ENCODE measurements around the gene UCK2.

Gene UCK2

GRCh38 chr1:165879946-165880345, 52.5 kb downstream of the UCK2 start:
- DNase-seq (ENCODE audit: low read depth in 2 of 2): no peak

- no peak for DNase-seq (ENCODE audit: low read depth in 2 of 2)
Observed at GRCh38 chr1:165880993-165881392, 53.6 kb downstream of the UCK2 start.

GRCh38 chr1:165882168-165882837, 54.9 kb downstream of the UCK2 start:
- DNase-seq (ENCODE audit: low read depth in 2 of 2): no peak

GRCh38 chr1:165883056-165883455, 55.6 kb downstream of the UCK2 start:
- DNase-seq (ENCODE audit: low read depth in 2 of 2): no peak

- DNase-seq (ENCODE audit: low read depth in 2 of 2): no peak
Observed at GRCh38 chr1:165884009-165884689, 56.7 kb downstream of the UCK2 start.

GRCh38 chr1:165884690-165885304, 57.4 kb downstream of the UCK2 start:
- DNase-seq (ENCODE audit: low read depth in 2 of 2): no peak

GRCh38 chr1:165885305-165885694, 57.9 kb downstream of the UCK2 start:
- DNase-seq (ENCODE audit: low read depth in 2 of 2): no peak

GRCh38 chr1:165886193-165886592, 58.8 kb downstream of the UCK2 start:
- DNase-seq (ENCODE audit: low read depth in 2 of 2): no peak

GRCh38 chr1:165886983-165887382, 59.6 kb downstream of the UCK2 start:
- DNase-seq (ENCODE audit: low read depth in 2 of 2): no peak

GRCh38 chr1:165887877-165888551, 60.6 kb downstream of the UCK2 start:
- DNase-seq (ENCODE audit: low read depth in 2 of 2): no peak

GRCh38 chr1:165888552-165888920, 61.1 kb downstream of the UCK2 start:
- DNase-seq (ENCODE audit: low read depth in 2 of 2): no peak

- no peak for DNase-seq (ENCODE audit: low read depth in 2 of 2)
Observed at GRCh38 chr1:165890684-165891083, 63.3 kb downstream of the UCK2 start.

- DNase-seq (ENCODE audit: low read depth in 2 of 2): no peak
Observed at GRCh38 chr1:165891111-165891860, 63.9 kb downstream of the UCK2 start.

GRCh38 chr1:165892935-165893334, 65.5 kb downstream of the UCK2 start:
- no peak for DNase-seq (ENCODE audit: low read depth in 2 of 2)

- DNase-seq (ENCODE audit: low read depth in 2 of 2): no peak
Observed at GRCh38 chr1:165893507-165893906, 66.1 kb downstream of the UCK2 start.

- no peak for DNase-seq (ENCODE audit: low read depth in 2 of 2)
Observed at GRCh38 chr1:165894591-165894990, 67.2 kb downstream of the UCK2 start.

GRCh38 chr1:165895451-165895871, 68.0 kb downstream of the UCK2 start:
- no peak for DNase-seq (ENCODE audit: low read depth in 2 of 2)

GRCh38 chr1:165896277-165896676, 68.9 kb downstream of the UCK2 start:
- no peak for DNase-seq (ENCODE audit: low read depth in 2 of 2)

GRCh38 chr1:165897326-165898303, 70.2 kb downstream of the UCK2 start:
- no peak for DNase-seq (ENCODE audit: low read depth in 2 of 2)

GRCh38 chr1:165898837-165899236, 71.4 kb downstream of the UCK2 start:
- no peak for DNase-seq (ENCODE audit: low read depth in 2 of 2)

- no peak for DNase-seq (ENCODE audit: low read depth in 2 of 2)
Observed at GRCh38 chr1:165899461-165899941, 72.1 kb downstream of the UCK2 start.
